ENCODE measurements around the gene LIG1.

LIG1 gene

DNA sequence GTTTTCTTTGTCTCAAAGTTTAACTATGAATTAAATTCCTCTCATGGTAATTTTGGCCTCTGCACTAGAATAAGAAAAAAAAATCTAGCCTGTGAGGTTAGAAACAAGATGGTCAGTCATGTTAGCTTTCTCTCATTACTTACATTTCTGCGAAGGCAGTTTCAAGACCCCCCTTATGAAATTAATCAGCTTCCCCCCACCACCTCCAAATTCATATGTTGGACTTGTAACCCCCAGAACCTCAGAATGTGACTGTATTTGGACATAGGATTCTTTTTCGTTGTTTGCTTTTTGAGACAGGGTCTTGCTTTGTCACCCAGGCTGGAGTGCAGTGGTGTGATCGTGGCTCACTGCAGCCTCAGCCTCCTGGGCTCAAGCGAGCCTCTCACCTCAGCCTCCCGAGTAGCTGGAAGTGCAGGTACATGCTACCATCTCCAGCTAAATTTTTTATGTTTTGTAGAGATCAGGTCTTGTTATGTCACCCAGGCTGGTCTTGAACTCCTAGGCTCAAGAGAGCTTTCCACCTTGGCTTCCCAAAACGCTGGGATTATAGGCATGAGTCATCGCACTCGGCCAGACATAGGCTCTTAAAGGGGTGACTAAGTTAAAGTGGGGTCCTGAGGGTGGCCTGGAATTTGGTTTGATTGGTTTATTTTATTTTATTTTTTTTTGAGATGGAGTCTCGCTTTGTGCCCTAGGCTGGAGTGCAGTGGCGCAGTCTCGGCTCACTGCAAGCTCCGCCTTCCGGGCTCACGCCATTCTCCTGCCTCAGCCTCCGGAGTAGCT lies 61.0 kb downstream of the LIG1 start:
- TF ChIP-seq, protein P1, sequence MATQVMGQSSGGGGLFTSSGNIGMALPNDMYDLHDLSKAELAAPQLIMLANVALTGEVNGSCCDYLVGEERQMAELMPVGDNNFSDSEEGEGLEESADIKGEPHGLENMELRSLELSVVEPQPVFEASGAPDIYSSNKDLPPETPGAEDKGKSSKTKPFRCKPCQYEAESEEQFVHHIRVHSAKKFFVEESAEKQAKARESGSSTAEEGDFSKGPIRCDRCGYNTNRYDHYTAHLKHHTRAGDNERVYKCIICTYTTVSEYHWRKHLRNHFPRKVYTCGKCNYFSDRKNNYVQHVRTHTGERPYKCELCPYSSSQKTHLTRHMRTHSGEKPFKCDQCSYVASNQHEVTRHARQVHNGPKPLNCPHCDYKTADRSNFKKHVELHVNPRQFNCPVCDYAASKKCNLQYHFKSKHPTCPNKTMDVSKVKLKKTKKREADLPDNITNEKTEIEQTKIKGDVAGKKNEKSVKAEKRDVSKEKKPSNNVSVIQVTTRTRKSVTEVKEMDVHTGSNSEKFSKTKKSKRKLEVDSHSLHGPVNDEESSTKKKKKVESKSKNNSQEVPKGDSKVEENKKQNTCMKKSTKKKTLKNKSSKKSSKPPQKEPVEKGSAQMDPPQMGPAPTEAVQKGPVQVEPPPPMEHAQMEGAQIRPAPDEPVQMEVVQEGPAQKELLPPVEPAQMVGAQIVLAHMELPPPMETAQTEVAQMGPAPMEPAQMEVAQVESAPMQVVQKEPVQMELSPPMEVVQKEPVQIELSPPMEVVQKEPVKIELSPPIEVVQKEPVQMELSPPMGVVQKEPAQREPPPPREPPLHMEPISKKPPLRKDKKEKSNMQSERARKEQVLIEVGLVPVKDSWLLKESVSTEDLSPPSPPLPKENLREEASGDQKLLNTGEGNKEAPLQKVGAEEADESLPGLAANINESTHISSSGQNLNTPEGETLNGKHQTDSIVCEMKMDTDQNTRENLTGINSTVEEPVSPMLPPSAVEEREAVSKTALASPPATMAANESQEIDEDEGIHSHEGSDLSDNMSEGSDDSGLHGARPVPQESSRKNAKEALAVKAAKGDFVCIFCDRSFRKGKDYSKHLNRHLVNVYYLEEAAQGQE (IDR thresholded peaks at IDR 0.05; ENCODE audit: insufficient read depth in 1 of 2, low read depth in 2 of 2, low read length in 2 of 2): no peak
- TF ChIP-seq SIN3A (IDR thresholded peaks at IDR 0.05; ENCODE audit: borderline replicate concordance, insufficient read depth, low read length): no peak
- no peak for TF ChIP-seq TAF1 (IDR thresholded peaks at IDR 0.05; ENCODE audit: borderline replicate concordance, insufficient read depth, low read length)
- TF ChIP-seq FOXP2 (optimal IDR thresholded peaks at IDR 0.05; ENCODE audit: borderline replicate concordance, extremely low read depth, extremely low read length, insufficient read depth): no peak
- TF ChIP-seq POLR2AphosphoS5 (IDR thresholded peaks at IDR 0.05; ENCODE audit: low read depth, low read length): no peak

DNA sequence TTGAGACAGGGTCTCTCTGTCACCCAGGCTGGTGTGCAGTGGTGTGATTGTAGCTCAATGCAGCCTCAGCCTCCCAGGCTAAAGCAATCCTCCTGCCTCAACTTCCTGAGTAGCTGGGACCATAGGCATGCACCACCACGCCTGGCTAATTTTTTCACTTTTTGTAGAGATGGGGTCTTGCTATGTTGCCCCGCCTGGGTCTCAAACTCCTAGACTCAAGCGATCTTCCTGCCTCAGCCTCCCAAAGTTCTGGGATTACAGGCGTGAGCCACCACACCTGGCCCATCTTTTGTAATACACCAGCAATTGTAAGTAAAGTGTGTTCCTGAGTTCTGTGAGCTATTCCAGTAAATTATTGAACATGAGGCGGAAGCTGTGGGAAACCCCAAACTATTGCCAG lies 66.2 kb downstream of the LIG1 start:
- TF ChIP-seq, protein P1 (IDR thresholded peaks at IDR 0.05; ENCODE audit: insufficient read depth in 1 of 2, low read depth in 2 of 2, low read length in 2 of 2): no peak
- TF ChIP-seq SIN3A (IDR thresholded peaks at IDR 0.05; ENCODE audit: borderline replicate concordance, insufficient read depth, low read length) (no peak), FOXP2 (optimal IDR thresholded peaks at IDR 0.05; ENCODE audit: borderline replicate concordance, extremely low read depth, extremely low read length, insufficient read depth) (no peak), POLR2AphosphoS5 (IDR thresholded peaks at IDR 0.05; ENCODE audit: low read depth, low read length) (no peak)

DNA sequence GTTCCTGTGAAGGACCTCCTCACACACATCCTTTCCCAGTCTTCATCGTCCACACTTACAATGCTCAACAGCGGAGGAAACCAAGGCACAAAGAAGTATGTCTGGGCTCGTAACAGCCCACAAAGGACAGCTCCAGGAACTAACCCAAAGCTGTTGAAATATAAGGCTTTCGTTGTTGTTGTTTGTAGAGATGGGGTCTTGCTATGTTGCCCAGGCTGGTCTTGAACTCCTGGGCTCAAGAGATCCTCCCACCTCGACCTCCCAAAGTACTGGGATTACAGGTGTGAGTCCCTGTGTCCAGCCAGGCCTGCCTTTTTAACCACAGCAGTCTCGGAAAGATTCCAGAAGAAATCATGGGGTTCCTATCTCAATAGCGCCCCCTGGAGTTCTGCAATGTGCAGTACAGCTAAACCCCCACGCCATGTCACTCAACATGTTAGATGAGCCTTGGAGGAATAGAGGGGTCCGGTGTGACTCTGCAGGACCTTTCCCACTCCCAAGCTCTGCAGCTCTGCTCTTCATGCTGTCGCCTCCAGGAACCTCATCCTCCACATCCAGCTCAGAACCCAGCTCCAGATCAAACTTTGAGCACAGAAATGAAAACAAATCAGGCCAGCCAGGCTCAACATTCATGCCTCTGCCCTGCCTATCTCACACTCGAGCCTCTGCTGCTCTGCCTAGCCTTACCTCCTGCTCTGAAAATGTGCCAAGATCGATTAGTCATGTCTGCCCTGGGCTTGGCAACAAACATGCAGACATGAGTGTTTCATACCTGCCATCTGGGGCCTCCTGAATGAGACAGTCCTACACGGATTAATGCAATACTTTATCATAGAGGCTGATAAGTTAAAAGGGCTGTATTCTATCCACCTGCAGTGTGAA lies 67.0 kb downstream of the LIG1 start:
- TF ChIP-seq SIN3A (IDR thresholded peaks at IDR 0.05; ENCODE audit: borderline replicate concordance, insufficient read depth, low read length) (no peak), FOXP2 (optimal IDR thresholded peaks at IDR 0.05; ENCODE audit: borderline replicate concordance, extremely low read depth, extremely low read length, insufficient read depth) (no peak), POLR2AphosphoS5 (IDR thresholded peaks at IDR 0.05; ENCODE audit: low read depth, low read length) (no peak), TAF1 (IDR thresholded peaks at IDR 0.05; ENCODE audit: borderline replicate concordance, insufficient read depth, low read length) (no peak)
- TF ChIP-seq, protein P1 (IDR thresholded peaks at IDR 0.05; ENCODE audit: insufficient read depth in 1 of 2, low read depth in 2 of 2, low read length in 2 of 2): no peak

DNA sequence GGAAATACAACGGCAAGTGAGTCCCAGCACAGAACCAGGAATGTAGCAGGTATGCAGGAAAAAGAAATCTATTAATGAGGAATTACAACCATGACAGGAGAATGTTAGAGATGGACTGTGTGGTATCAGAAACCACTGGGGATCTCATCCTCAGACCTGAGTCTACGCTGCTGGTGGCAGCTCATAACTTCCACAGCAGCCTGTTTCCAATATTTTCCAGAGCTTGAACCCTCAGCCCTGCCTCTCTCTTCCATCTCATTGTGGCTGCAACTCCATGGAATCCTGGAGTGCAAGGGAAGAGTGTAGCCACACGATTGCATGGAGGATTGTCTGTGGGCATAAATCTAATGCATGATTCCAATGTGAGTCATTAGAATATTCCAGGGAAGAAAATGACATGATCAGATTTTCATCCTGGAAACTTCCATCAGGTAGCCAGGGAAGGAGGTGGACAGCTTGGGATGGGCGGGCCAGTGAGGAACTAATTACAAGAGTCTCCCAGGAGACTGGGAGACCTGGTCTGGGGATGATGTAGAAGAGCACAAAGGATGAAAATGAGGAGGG lies 74.5 kb downstream of the LIG1 start:
- no peak for TF ChIP-seq POLR2AphosphoS5 (IDR thresholded peaks at IDR 0.05; ENCODE audit: low read depth, low read length)
- TF ChIP-seq SIN3A (IDR thresholded peaks at IDR 0.05; ENCODE audit: borderline replicate concordance, insufficient read depth, low read length): no peak

DNA sequence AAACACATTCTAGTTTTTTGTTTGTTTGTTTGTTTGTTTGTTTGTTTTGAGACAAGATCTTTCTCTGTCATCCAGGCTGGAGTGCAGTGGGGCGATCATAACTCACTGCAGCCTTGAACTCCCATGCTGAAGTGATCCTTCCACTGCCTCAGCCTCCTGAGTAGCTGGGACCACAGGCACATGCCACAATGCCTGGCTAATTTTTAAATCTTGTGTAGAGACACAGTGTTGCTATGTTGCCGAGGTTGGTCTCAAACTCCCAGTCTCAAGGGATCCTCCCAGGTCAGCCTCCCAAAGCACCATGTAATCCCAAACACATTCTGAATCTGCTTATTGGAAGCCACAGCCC lies 75.3 kb downstream of the LIG1 start:
- TF ChIP-seq TAF1 (IDR thresholded peaks at IDR 0.05; ENCODE audit: borderline replicate concordance, insufficient read depth, low read length) (no peak), POLR2AphosphoS5 (IDR thresholded peaks at IDR 0.05; ENCODE audit: low read depth, low read length) (no peak), SIN3A (IDR thresholded peaks at IDR 0.05; ENCODE audit: borderline replicate concordance, insufficient read depth, low read length) (no peak), FOXP2 (optimal IDR thresholded peaks at IDR 0.05; ENCODE audit: borderline replicate concordance, extremely low read depth, extremely low read length, insufficient read depth) (no peak)
- TF ChIP-seq, protein P1 (IDR thresholded peaks at IDR 0.05; ENCODE audit: insufficient read depth in 1 of 2, low read depth in 2 of 2, low read length in 2 of 2): no peak

All from PFSK-1 (cell line).